ENCODE results near the gene SULT1C4. TPM values are rescaled to one million over a fixed set of nuclear protein-coding genes. Genes with fewer than 3 reads are reported as not detected.

SULT1C4 gene
- total and polyA plus RNA-seq, 2 of the 8 experiments (the other 6 are each of a cell fraction or from before 2014, with no cell fraction given), result 1.5 to 2.1 TPM

GRCh38 chr2:108383146-108383830, 5.5 kb downstream of the SULT1C4 start (continued):
- peak; percentile 63 for TF ChIP-seq CHD7 (IDR thresholded peaks at IDR 0.05; ENCODE audit: insufficient replicate concordance, low read length)
- no peak for TF ChIP-seq SIRT6 (IDR thresholded peaks at IDR 0.05; ENCODE audit: low read length)
- no peak for TF ChIP-seq CBX8 (IDR thresholded peaks at IDR 0.05; ENCODE audit: borderline replicate concordance, low read depth, low read length)
- TF ChIP-seq CTBP2 (IDR thresholded peaks at IDR 0.05; ENCODE audit: borderline replicate concordance, insufficient read depth, insufficient read length, low read length), result no peak
- TF ChIP-seq EGR1 (IDR thresholded peaks at IDR 0.05; ENCODE audit: borderline replicate concordance, low read depth, low read length), result no peak

Data from H1 (cell line).